Prostate gland (tissue), 2 donors: Measurements from ENCODE around the gene RIOK3.

Experiments used
- POLR2A ChIP-seq: fragments of 450-650 bp; IDR thresholded peaks from one replicate; pipeline ENCODE4 v1.6.1; 2016; ENCODE audit warnings: antibody characterized with exemption, mild to moderate bottlenecking
- TF ChIP-seq, protein P1 (sequence below), 4 experiments: fragments of 200-600 bp in 2 of 4; fragments of 450-650 bp in 2 of 4; sonication (generic) in 2 of 4; IDR thresholded peaks; 1 replicate in 3 of 4; 2 replicates in 1 of 4; pipeline ENCODE4 v1.5.1; 2016 to 2019; ENCODE audit warnings: antibody characterized with exemption in 4 of 4, mild to moderate bottlenecking in 2 of 4, moderate library complexity in 2 of 4

DNA sequence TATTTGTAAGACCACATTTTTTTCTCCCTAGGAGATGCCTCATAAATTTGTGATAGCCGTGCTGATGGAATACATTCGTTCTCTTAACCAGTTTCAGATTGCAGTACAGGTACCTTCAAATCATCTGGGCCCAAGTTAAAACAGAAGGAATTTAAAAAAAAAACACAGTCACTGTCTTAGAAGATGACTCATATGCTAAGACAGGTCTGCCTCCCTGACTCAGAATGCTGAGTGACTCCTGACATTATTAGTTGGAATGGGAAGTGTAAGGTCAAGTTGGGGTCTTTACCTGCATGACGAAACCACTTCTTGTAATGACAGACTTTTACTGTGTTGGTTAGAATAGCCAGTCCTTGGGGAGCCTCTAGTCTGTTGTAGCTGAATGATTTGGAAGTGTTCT is 76.5 kb downstream of the RIOK3 start:
- no peak for TF ChIP-seq POLR2A
- TF ChIP-seq, protein P1, sequence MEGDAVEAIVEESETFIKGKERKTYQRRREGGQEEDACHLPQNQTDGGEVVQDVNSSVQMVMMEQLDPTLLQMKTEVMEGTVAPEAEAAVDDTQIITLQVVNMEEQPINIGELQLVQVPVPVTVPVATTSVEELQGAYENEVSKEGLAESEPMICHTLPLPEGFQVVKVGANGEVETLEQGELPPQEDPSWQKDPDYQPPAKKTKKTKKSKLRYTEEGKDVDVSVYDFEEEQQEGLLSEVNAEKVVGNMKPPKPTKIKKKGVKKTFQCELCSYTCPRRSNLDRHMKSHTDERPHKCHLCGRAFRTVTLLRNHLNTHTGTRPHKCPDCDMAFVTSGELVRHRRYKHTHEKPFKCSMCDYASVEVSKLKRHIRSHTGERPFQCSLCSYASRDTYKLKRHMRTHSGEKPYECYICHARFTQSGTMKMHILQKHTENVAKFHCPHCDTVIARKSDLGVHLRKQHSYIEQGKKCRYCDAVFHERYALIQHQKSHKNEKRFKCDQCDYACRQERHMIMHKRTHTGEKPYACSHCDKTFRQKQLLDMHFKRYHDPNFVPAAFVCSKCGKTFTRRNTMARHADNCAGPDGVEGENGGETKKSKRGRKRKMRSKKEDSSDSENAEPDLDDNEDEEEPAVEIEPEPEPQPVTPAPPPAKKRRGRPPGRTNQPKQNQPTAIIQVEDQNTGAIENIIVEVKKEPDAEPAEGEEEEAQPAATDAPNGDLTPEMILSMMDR (IDR thresholded peaks at IDR 0.05) = no peak
